GM12872 (cell line): ENCODE results near the gene NAV2.

Source experiments
- TF ChIP-seq, protein P1 (sequence below): IDR thresholded peaks from 3 replicates; pipeline ENCODE4 v1.5.1; 2011; ENCODE audit warnings: low read depth, mild to moderate bottlenecking, low read length, moderate library complexity; ENCODE audit not compliant: insufficient read depth

Gene NAV2

DNA sequence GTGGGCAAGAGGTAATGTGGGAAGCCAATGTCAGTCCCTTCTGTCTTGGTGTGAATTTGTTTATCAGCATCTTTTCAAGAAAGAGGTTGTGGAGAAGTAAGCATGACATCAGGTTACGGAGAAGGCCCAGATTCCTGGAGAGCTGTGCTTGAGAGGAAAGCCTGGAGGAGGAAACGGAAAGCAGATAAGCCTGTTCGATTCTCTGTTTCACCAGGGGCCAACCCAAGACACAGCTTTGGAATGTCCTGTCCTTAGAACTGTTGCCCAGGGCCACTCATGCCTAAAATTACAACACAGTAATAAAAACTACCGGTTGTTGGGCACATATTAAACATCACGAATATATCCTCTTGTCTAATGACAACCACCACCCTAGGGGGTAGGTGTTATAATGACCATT lies 148.5 kb downstream of the NAV2 start:
- TF ChIP-seq, protein P1, sequence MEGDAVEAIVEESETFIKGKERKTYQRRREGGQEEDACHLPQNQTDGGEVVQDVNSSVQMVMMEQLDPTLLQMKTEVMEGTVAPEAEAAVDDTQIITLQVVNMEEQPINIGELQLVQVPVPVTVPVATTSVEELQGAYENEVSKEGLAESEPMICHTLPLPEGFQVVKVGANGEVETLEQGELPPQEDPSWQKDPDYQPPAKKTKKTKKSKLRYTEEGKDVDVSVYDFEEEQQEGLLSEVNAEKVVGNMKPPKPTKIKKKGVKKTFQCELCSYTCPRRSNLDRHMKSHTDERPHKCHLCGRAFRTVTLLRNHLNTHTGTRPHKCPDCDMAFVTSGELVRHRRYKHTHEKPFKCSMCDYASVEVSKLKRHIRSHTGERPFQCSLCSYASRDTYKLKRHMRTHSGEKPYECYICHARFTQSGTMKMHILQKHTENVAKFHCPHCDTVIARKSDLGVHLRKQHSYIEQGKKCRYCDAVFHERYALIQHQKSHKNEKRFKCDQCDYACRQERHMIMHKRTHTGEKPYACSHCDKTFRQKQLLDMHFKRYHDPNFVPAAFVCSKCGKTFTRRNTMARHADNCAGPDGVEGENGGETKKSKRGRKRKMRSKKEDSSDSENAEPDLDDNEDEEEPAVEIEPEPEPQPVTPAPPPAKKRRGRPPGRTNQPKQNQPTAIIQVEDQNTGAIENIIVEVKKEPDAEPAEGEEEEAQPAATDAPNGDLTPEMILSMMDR: no peak

GRCh38 chr11:19862091-19862490 lies 149.5 kb downstream of the NAV2 start:
- TF ChIP-seq, protein P1: no peak

DNA sequence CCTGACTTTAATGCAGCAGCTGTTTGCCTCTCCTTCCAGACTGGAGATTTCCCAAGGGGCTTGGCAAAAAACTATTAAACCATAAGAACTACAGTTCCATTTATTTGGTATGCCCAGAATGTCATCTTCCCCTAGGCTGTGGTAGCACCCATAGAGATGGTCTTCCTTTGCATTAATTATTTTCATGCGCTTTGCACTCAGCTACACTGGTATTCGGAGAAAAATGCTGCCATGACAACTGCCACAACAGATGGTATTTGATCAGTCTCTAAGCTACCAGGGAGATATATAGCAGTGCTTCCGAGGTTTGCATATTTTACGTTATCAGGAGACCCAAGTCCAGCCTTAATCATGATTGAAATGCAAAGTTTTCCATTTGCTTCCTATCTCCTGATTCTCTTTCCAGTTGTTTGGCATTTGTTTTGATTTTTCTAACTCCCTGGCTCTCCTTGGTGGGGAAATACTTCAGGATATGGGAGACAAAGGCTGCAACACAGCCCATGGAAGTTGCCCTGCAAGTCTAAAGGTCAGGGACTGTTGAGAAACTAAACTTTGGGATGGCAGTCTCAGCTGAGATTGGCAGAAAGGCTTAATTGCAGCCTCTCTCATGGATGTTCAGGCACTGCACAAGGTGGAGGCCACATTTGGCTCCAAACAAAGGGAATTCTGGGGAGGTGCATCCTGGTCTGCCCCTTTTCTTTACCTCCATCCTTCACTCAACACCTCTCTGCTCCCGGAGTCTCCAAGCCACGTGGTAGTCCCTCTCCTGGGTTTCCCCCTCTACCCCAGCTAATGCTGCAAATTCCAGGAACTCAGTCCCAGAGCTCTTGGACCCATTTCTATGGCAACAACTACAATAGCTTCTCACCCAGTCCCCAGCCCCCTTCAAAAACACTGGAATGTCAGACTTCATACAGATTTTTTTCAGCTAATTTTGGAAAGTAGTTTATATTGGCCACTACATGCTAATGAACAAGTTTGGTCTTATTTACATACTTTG lies 151.8 kb downstream of the NAV2 start:
- TF ChIP-seq, protein P1: no peak

DNA sequence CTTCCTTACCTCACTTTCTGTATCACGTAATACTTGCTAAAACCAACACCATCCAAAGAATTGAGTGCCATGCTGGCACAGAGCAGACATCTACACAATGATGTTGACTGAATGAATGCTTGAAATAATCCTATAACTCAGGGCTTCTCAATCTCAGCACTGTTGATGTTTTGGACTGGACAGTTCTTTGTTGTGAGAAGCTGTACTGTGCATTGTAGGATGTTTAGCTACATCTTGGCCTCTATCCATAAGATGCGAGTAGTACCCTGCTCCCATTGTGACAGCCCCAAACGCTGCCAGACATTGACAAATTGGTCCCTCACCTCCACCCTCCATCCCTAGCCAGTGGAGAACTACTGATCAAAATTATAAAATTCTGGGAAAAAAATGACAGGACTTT lies 153.4 kb downstream of the NAV2 start:
- TF ChIP-seq, protein P1: no peak

GRCh38 chr11:19866521-19866920 lies 153.9 kb downstream of the NAV2 start:
- TF ChIP-seq, protein P1: no peak

DNA sequence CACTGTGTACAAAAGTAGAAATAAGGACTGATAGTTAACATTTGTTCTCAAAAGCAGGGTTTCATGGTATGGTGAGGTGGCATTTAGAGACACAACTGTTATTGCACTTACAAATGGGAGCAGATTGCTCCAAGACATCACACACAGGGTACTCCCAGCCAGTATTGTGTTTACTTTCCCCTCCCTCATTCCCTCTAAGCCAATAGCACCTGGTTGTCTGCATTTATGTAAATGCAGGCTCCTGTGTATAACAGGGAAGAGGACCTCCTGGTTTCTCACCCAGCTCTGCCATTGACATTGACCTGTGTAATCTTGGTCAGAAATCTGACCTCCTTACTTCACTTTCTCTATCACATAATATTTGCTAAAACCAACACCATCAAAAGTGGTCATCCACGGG lies 154.4 kb downstream of the NAV2 start:
- TF ChIP-seq, protein P1: no peak

- TF ChIP-seq, protein P1: no peak
Measured at GRCh38 chr11:19868281-19868821, 155.7 kb downstream of the NAV2 start.
